Activated CD4-positive, CD25-positive, alpha-beta regulatory T cell (primary cell): Measurements from ENCODE around the gene MRNIP.
A peak's percentile ranks its signal among the peaks of the same experiment; 100 is the strongest.

Experiments used
- DNase-seq, 4 experiments: peaks; one replicate each; lab custom pipeline; 2025; lab: John Stamatoyannopoulos, UW

Gene MRNIP

DNA sequence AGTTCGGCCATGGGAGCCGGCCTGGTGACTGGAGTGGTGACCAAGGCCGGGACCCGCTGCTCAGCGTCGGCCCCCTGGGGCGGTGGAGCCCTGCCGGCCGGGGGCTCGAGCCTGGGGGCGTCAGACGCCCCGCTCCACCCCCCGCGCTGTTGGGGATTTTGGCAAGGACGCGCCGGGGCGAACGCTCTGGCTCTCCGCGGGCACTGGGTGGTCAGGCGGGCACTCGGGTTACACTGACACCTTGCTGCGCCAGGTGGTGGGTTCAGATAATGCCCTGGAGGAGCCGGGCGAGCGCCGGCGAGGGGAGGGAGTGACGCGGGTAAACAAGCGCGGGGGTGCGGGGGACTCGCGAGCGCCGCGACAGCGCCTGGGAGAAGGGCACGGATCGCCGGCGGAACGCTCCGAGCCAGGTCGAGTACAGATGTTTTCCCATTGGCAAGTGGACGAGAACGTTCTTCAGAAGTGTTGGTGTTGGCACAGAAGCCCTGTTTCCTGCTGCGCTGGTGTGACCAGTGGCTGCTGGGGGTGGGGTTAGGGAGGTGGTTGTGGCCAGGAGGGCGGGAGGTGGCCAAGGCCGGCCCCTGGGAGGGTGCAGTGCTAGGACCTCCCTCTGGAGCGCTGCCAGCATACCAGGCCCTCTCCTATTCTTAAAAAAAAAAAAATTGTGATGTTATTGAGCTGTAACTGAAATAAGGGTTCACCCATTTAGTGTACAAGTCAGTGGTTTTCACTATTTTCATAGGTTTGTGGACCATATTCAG lies 37.1 kb downstream of the MRNIP start:
- peak; percentile 52 to 68 (median 65) for DNase-seq

DNA sequence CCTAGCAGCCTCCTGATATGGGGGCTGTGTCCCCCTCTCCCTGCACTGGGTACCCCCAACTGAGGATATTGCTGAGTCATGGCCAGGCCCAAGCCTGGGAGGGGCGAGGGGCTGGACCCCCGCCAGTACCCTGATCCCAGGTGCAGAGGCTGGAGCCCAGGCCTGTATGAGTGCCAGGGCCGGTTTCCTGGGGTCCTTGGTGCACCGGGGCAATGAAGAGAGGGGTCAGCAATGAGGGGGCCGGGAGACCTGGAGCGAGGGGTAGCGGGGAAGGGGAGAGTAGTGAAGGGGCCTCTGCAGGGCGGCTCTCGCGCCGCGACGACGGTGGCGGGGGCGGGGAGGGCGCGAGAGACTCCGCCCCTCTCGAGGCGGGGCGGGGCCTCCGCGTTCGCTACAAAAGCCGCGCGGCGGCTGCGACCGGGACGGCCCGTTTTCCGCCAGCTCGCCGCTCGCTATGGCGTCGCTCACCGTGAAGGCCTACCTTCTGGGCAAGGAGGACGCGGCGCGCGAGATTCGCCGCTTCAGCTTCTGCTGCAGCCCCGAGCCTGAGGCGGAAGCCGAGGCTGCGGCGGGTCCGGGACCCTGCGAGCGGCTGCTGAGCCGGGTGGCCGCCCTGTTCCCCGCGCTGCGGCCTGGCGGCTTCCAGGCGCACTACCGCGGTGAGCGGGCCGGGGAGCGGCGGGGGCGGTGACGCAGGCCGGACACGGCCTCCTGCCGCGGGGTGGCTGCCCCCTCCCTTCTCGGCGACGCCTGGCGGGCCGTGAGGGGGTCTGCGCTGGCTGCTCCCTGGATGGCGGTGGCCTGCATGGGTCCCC lies 37.9 kb downstream of the MRNIP start, which contains the start of gene SQSTM1:
SQSTM1 (plus strand) TSS at position 423 of the 815 bp plus-strand sequence; CDS start at position 455, 32 bp downstream.
- DNase-seq = peak; percentile 51 to 72 (median 70)

DNA sequence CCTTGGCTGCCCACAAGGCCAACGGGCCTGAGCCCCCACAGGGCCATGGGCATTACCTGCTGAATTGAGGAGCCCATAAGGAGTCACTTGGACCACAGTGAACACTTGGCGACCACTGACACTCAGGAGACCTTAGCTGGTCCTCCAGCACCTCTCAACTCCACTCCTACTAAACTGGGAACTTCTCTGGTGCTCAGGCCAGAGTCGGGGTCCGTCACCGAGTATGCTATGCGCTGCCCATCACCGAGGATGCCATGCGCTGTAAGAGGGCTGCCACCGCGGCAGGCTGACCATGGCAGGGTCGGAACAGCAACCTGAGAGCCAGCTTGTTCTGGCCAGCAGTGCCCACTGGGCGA lies 38.5 kb downstream of the MRNIP start:
- DNase-seq = no peak

DNA sequence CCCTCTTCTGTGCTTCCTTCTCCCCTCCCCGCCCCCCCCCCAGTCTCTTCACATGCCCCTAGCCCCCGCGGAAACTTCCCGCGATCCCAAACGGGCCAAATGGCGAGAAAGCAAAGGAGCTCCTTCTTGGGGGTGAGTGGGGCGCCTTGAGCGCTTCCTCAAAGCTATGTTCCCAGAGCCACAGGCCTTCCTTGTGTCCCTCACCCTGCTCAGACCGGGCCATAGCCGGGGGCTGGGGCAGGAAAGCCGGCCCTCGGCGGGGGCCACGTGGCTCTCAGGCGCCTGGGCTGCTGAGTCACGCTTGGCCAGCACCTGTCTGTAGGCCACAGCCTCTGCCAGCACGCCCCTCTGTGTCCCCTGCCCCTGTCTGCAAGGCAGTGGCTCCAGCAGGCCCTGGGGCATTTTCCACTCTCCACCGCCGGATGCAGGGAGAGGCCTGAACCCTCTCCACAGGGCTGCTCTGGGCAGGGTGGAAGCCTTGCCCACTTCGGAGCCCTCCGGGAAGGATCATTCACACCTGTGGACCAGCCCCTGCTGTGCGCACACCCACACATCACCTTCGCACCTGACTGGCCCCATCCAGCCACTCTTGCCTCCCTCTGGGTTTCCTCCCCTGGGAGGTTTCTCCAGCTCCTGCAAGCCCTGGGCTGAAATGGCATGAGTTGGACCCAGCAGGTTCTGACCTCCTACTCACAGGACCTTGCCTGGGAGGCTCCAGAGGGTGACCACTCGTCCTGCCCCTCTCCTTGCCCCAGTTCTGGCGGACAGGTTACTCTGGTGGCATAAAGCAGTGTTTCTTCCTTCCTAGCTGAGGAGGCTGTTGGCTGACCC lies 39.1 kb downstream of the MRNIP start:
- peak in 1 of 4 experiments; percentile 40 for DNase-seq

DNA sequence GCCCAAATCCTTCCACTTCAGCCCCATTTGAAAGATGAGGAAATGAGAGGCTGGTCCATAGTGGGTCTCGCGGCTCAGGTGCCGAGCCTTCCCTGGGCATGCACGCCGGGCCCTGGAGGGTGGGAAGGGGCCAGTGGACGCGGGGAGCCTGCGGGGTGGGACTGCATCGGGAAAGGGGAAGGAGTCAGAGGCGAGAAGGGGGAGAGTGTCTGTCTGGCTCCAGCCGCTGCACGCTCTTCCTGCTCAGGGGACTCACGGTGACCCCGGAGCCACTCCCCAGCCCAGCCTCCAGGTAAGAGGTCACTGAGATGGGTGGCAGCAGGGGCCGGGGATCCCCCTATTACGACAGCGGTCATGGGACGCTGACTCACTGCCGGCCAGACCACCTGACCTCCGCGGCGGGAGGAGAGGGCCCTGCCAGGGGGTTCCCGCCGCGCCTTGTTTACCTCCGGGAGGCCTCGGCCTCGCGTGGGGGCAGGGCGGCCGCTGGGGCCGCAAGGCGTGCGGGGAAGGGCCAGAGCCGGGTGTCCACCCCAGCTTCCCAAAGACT lies 39.8 kb downstream of the MRNIP start:
- DNase-seq = peak; percentile 60 to 71 (median 69)

DNA sequence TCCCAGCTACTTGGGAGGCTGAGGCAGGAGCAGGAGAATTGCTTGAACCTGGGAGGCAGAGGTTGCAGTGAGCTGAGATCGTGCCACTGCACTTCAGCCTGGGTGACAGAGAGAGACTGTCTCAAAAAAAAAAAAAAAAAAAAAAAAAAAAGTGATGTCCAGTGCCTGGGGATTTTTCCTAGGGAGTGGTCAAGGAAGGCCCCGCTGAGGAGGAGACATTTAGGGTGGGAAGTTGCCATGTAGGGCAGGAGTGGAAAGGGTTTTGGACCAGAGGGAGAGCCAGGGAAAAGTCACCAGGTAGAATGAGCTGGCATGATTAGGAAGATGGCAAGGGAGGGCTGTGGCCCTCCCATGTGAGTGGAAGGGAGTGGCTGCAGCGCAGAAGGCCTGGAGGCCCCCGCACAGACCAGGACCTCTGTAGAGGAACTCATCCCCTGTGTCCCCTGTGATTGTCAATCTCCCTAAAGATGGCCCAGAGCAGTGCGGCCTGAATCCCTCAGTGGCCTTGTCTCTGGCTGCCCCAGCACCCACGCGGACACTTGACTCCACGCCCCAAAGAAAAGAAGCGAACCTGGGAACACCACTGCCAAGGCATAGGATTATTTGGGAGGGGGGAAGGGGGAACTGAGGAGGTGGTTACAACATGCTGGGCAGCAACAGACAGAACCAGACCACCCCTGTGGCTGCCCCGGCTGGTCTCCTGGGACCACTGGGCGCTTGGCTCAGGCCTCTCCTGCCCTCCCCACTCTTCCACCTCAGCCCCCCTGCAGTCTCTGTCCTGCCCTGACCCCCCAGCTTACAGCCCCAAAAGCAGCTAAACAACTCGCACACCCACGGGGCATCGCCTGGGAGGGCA lies 40.5 kb downstream of the MRNIP start:
- DNase-seq = no peak

DNA sequence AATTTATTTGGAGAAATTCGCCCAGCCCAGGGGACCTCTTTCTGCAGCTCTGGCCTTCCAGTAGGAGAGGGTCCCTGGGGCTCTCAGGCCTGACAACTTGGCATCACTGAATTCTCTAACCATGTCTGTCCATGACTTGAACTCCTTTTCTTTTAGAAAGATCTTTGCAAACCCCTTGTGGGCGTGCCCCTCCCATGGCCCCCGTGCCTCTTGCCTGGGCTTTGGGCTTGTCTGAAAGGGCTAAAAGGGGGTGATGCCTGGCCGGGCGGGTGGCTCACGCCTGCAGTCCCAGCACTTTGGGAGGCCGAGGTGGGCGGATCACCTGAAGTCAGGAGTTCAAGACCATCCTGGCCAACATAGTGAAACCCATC lies 41.2 kb downstream of the MRNIP start:
- no peak for DNase-seq

DNA sequence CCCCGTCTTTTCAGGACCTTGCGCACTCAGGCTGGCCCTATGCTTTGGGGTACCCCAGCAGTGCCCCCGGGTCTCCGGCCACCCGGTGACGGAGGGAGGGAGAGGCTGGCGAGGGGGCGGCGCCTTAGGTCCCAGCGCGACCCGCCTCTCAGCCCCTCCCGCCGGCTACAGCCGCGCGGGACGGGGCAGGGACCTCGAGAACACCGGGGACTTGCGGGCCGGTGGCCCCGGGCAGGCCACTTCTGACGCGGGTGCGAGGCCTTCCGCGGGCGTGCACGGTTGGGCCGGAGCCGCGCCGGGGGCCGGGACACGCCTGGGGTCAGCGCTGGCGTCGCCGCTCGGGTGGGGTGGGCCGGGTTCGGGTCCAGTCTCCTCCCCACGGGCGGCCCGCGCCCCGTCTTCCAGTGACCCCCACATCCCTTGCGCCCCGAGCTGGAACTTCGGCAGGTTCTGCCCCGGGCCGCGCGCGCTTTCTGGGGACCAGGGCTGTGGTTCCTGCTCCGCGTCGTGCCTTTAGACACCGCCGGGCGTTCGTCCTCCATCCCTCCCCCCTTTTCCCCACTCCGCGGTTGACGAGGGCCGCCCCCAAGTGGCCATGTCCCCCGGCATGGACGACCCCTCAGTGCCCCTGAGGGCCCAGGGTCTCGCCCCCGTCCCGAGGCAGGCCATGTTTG lies 41.7 kb downstream of the MRNIP start:
- no peak for DNase-seq

DNA sequence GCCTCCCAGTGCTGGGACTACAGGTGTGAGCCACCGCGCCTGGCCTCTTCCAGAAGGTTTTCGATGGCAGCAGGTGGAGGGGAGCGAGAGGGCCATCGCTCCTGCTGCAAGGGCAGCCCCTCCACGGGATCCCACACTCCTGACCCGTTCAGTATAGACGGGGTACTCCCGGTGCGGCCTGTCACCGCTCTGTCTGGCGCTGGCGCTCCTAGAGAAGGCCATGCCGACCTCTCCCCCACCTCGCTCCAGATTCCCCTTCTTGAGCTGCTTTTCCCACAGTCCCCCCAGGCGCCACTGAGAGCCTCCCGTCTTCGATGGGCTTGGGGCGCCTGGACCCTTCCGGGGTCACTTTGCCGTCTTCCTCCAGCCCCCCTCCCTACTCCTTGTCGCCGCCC lies 42.2 kb downstream of the MRNIP start:
- DNase-seq = no peak

DNA sequence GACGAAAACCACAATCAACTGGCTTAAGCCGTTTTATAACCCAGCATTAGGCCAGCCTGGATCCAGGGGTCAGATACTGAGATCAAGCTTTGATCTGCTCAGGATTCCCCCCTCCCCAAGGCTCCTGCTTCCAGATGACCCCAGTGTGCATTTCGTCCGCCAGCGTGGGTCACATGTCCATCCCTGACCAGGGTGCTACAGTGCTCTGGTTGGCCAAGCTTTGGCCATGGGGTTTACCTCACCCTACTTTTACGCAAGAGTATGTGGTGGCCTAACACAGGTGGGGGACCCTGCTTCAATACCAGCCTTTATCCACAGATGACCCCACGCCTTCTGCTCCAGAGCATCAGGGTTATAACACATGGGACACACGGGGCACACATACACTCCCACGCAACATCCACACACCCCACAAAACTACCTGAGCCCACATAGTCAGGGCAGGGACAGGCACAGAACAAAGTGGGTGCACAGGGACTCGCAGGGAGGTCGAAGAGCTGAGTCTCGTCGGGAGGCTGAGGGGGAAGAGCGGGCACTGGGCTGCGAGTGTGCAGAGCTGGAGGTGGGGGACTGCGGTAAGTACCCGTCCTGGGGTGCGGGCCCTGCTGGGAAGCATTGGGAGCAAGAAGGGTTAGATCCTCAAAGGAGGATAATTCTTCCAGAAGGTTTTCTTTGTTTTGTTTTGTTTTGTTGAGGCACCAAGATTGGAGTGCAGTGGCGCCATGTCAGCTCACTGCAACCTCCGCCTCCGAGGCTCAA lies 42.9 kb downstream of the MRNIP start:
- DNase-seq = no peak

DNA sequence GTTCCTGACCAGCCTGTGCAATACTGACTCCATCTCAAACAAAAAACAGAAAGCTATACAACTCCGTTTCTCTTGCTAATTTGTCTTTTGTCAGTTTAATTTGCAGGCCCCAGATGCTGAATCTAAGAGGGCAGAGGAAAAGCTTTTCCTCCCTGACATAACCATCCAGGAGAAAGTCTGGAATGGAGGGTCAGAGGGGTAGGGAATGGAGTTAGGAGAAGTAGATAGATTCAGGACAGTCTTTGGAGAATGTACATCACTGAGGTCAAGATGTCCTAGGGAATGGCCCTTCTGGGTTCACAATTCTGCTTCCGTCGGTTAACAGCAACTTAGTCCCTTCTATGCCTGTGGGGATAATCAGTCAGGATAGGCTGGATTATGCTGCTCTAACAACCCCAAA lies 44.5 kb downstream of the MRNIP start:
- DNase-seq = no peak

DNA sequence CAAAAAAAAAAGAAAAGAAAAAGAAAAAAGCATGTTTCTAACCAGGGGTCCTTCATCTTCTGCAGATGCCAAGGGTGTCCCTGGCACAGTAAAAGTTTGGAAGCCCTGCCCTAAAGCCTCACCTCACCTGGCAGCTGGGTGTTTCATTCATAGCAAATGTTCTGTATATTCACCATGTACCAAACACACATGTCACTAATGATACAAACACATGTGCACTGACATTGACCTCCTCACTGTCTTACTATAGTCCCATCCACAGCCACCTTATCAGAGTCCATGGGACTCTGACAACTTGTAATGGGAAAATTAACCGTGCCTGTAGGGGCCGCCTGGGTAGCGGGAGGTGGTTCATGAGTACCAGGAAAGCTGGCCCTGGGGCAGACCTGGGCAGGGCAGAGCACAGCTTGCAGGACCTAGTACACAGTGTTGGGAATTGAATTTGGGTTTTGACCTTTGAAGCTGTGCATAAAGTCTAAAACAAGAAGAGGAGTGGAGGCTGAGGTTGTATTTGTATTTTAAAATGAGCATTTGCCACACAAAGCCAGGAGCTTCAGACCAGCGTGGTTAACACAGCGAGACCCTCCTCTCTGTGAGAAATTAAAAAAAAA lies 45.5 kb downstream of the MRNIP start:
- no peak for DNase-seq

DNA sequence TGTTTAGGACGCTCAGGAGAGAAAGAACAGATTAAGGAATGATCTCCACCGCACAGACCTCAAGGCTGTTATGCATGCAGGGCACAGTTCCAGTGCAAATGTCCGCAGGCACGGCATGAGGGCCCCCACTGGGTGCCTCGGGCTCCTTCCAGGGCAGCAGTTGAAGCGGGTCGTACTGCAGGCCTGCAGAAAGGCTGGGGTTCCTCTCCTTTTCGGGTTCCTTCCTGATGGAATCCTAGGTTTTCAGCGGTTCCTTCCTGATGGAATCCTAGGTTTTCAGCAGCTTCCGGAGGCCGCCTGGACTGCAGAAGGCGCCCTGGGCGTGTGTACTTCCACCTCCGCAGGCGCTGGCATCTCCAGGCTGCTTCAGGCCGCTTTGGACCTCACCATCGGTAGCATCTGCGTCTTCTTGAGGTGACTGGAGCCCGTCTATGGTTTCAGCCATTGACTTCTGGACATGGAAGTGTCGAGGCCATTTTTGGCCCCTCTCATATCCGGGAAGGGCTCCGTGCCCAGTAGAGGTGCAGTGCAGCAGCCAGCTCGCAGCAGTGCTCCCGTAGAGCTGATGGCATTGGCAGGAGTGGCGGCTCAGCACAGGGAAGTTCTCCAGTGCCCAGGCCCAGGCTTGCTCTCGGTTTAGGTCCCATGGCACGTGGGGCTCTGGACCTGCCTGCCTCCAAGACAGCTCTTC lies 46.3 kb downstream of the MRNIP start:
- DNase-seq = no peak

DNA sequence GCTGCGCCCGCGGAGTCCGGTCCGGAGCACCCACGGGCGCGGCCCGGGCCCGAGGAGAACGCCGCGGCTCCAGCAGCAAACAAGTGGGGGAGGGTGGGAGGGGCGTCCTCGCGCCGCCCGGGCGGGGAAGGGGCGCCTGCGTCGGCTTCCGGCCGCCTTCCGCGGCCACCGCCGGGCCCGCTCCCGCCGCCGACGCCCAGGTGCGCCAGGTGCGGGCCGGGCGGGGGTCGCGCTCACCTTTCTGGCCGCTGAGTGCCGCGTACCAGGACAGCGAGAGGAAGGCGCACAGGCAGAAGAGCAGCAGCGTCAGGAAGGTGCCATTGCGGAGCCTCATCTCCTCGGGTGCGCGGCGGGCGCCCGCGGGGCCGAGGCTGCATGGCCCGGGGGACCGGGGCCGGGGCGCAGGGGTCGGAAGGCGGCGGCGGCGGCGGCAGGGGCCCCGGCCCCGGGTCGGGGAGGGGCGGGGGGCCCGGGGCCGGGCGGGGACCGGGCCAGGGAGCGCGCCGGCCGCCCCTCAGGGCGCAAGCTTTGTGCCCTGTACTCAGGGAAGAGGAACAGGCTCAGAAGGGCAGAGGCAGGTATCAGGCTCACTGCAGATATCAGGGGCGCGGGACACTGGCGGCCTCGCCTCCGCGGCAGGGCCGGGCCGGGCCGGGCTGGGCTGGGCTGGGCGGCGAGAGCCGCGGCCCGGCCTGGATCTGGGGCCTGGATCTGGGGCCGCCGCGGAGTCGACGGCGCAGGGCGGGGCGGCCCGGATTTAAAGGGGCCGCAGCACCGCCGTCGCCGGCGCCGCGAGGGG lies 52.2 kb downstream of the MRNIP start, which contains the start of gene MGAT4B:
MGAT4B (minus strand) TSS at position 617 of the 799 bp plus-strand sequence; CDS start at position 334, 283 bp downstream.
- DNase-seq = peak in 2 of 4 experiments; percentile 35 to 46

DNA sequence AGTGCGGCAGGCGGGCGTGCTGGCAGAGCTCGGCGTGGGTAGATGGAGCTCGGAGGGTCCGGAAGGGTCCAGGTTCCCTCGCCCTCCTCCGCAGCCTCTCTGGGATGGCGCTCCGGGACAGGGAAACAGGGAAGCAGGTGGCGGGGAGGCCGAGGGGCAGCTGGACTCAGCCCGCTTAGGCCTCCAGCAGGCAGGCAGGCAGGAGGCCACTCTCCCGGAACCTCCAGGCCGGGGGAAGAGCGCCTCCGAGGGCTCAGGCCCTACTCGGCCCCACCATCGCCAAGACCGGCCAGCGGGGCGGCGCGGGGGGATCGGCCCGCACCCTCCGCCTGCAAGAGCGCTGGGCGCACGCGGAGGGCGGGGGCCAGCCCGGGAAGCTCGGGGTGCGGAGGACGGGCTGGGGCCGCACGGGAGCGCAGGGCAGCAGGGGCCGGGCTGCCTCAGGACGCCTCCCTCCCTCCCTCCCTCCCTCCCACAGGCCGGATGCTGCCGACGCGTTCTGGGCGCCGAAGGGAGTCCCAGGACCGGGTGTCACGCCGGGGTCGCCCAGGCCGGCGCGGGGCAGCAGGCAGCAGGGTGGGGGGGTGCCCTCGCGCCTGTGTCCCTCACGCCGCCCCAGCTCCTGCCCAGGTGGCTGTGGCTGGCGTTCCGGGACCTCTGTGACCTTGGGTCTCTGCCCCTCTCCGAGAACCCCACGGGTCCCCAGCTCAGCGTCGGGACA lies 52.9 kb downstream of the MRNIP start:
- no peak for DNase-seq

DNA sequence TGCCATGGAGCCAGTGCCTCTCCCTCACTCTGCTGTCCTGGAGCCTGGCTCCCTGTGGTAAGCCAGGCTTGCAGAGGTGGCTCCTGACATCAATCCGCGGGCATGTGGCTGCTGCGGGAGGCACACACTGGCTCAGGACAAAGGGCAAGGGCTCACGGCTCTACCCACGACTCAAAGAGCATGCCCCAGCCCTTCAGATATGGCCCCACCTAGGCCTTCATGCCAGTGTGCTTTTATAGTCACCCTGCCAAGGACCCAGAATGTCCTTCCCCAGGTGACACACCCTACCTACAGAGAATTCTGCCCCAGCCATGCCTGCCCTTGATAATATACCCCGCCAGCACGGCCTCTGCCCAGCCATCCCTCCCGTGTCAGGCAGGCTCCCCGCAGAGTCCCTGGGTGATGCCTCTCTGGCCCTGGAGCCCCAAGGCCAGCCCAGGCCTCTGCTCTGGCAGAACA lies 53.5 kb downstream of the MRNIP start:
- no peak for DNase-seq

DNA sequence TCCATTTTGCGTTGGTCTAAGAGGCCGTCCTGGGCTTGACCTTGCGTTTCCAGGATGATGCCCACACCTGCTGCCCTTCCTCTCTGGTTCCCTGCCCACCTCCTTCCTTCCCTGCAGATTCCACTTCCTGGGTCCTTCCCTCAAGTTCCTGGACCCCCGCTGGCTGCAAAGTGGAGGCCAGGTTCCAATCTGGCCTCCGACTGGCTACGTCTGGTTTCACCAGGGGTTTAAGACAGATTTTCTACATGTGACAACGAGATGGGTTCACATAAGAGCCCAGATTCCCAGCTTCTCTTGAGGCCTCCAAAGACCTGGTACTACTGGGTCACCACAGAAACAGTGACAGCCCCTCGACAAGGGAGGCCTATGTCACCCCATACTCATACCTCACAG lies 54.1 kb downstream of the MRNIP start:
- DNase-seq = no peak
